Activated naive CD8-positive, alpha-beta T cell treated with anti-CD3 and anti-CD28 coated beads, Interleukin-2, amount 50 U/mL, for 24 hours (primary cell): ENCODE data around the gene IGF2R.
A peak's percentile ranks its signal among the peaks of the same experiment; 100 is the strongest.
"Not testable (repeated sequence)": the region's sequence is repeated elsewhere in the genome, so short reads cannot be mapped to it uniquely, and the experiment has no call there.

ENCODE experiments used
- ATAC-seq: fragments of 150-1000 bp; cut with Tn5 transposase; one replicate; pipeline ENCODE4 v1.10.0; 2021
- DNase-seq: peaks from one replicate; pipeline ENCODE4 v3.0.0; 2021
- H3K27ac Mint-ChIP-seq: one replicate; pipeline ENCODE4 v1.8.0; 2021; ENCODE audit warnings: mild to moderate bottlenecking, mixed read lengths
- H3K27me3 Mint-ChIP-seq: one replicate; pipeline ENCODE4 v1.8.0; 2021; ENCODE audit warnings: mixed read lengths
- H3K36me3 Mint-ChIP-seq: one replicate; pipeline ENCODE4 v1.8.0; 2021; ENCODE audit warnings: low read depth, mixed read lengths
- H3K4me1 Mint-ChIP-seq: one replicate; pipeline ENCODE4 v1.8.0; 2021; ENCODE audit warnings: mixed read lengths
- H3K4me3 Mint-ChIP-seq: one replicate; pipeline ENCODE4 v1.8.0; 2021; ENCODE audit warnings: mild to moderate bottlenecking, moderate library complexity, mixed read lengths
- H3K9me3 Mint-ChIP-seq: one replicate; pipeline ENCODE4 v1.8.0; 2021; ENCODE audit warnings: mixed read lengths

Gene IGF2R

DNA sequence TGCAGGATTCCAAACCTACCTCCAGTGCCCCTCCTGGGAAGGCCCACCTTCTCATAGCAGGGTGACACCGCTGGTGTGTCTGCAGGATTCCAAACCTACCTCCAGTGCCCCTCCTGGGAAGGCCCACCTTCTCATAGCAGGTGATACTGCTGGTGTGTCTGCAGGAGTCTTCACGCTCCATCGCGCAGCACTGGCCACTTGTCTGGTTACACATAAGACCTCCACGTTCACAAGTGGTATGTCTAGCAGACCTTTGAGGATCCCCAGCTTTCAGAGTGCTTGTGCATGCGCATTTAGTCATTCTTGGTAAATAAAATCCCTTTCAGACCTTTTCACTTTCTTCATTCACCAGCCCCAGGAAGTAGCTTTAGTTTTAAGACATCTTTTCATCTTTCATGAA, 123.3 kb downstream of the IGF2R start:
- not testable (repeated sequence) for H3K4me1 Mint-ChIP-seq, H3K9me3 Mint-ChIP-seq, H3K27me3 Mint-ChIP-seq, DNase-seq, H3K27ac Mint-ChIP-seq, ATAC-seq, H3K4me3 Mint-ChIP-seq
- peaks cover 69% of the 10 kb centered on the region for H3K36me3 Mint-ChIP-seq

GRCh38 chr6:160092602-160093001, 123.7 kb downstream of the IGF2R start:
- ATAC-seq: no peak
- no peaks in the 10 kb centered on the region for H3K27me3 Mint-ChIP-seq
- peaks cover 2% of the 10 kb centered on the region for H3K4me1 Mint-ChIP-seq
- H3K27ac Mint-ChIP-seq: no peak overlapping the region
- peaks cover 70% of the 10 kb centered on the region for H3K36me3 Mint-ChIP-seq
- no peak for DNase-seq
- H3K4me3 Mint-ChIP-seq: no peak overlapping the region
- no peaks in the 10 kb centered on the region for H3K9me3 Mint-ChIP-seq

- Mint-ChIP-seq H3K27ac (no peak overlapping the region), H3K4me1 (peaks cover 2% of the 10 kb centered on the region), H3K4me3 (no peak overlapping the region), H3K36me3 (peaks cover 70% of the 10 kb centered on the region), H3K27me3 (no peaks in the 10 kb centered on the region), H3K9me3 (no peaks in the 10 kb centered on the region)
- ATAC-seq: no peak
- DNase-seq: no peak
These were observed 124.2 kb downstream of the IGF2R start for GRCh38 chr6:160093061-160093460.

DNA sequence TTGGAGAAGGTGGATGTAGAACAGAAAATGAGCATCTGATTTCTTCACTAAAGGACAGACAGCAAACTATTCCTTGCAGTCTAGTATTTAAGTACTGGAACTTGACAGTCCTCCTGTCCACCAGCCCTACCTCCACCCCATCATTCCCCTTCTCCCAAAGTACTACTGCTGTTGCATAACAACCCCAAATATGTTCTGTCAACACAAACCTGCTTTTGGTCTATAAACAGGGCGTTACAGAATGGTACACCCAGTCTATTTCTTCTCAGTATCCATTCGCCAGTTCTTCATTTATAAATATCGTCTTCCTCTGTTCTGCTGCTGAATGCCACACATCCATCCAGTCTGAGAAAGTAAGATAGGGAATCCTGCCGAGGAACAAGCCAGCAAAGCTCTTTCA, 125.1 kb downstream of the IGF2R start:
- no peak for ATAC-seq
- H3K4me3 Mint-ChIP-seq: no peak overlapping the region
- no peak for DNase-seq
- no peak overlapping the region for H3K27ac Mint-ChIP-seq
- peaks cover 7% of the 10 kb centered on the region for H3K4me1 Mint-ChIP-seq
- H3K27me3 Mint-ChIP-seq: no peaks in the 10 kb centered on the region
- no peaks in the 10 kb centered on the region for H3K9me3 Mint-ChIP-seq
- peaks cover 68% of the 10 kb centered on the region for H3K36me3 Mint-ChIP-seq

- peaks cover 63% of the 10 kb centered on the region for H3K36me3 Mint-ChIP-seq
- peaks cover 17% of the 10 kb centered on the region for H3K4me1 Mint-ChIP-seq
- DNase-seq (no peak), ATAC-seq (no peak)
- no peak overlapping the region for H3K4me3 Mint-ChIP-seq
- no peak overlapping the region for H3K27ac Mint-ChIP-seq
- H3K9me3 Mint-ChIP-seq: no peaks in the 10 kb centered on the region
- no peaks in the 10 kb centered on the region for H3K27me3 Mint-ChIP-seq
These were observed 126.4 kb downstream of the IGF2R start for GRCh38 chr6:160095146-160095845.

GRCh38 chr6:160101277-160102205, 132.7 kb downstream of the IGF2R start:
- Mint-ChIP-seq H3K27ac (peak overlapping the region; percentile 79), H3K9me3 (no peaks in the 10 kb centered on the region), H3K36me3 (peaks cover 69% of the 10 kb centered on the region)

DNA sequence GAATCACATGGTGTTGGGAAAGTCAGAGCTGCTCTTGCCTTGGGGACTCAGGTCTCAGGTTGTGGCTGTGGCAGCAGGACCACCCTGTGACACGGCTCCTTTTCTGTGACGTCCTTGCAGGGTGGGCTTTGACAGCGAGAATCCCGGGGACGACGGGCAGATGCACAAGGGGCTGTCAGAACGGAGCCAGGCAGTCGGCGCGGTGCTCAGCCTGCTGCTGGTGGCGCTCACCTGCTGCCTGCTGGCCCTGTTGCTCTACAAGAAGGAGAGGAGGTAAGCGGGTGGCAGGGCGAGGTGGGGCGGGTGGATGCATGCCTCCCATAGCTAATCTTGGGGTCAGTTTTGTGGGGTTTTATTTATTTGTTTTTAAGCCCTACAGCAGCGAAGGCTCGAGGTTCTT, 133.5 kb downstream of the IGF2R start:
- Mint-ChIP-seq H3K27me3 (no peaks in the 10 kb centered on the region), H3K9me3 (no peaks in the 10 kb centered on the region), H3K36me3 (peaks cover 66% of the 10 kb centered on the region), H3K4me1 (peaks cover 28% of the 10 kb centered on the region), H3K27ac (peak overlapping the region; percentile 22), H3K4me3 (no peak overlapping the region)
- ATAC-seq (no peak), DNase-seq (no peak)

More at GRCh38 chr6:160101277-160102205, 132.7 kb downstream of the IGF2R start:
- no peaks in the 10 kb centered on the region for H3K27me3 Mint-ChIP-seq
- peak overlapping the region; percentile 17 for H3K4me3 Mint-ChIP-seq
- ATAC-seq (peak; percentile 18), DNase-seq (no peak)
- H3K4me1 Mint-ChIP-seq: peaks cover 28% of the 10 kb centered on the region

DNA sequence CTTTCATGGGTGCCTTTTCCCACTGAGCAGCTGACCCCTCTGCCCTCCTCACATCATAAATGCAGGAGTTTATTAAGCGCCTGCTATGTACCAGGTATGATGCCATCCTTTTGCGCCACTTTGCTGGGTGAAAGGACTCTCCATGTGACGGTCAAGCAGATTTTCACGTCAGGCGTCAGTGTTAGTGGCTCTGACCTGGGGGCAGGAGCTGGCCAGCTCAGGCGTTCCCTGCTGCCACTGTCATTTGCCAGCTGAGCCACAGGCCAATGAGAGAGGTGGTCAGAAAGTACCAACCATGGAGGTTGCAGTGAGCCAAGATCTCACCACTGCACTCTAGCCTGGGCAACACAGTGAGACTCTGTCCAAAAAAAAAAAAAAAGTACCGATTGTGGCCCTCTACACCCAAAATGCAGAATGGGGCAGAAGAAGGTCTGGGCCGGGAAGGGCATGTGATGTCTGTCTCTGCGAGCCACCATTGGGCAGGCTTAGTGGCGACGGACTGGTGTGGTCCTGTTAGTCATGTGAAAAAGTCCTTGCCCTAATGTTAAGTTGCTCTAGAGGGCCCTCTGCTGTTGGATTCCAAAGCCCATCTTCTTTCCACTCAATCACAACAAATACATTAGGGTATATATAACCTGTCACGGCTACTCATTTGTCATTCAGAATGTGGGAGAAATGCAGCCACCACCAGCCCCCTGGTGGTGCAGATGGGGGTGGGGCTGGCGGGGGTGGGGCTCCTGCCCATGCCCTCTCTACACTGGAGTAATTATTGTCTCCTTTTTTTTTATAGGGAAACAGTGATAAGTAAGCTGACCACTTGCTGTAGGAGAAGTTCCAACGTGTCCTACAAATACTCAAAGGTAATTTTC, 134.3 kb downstream of the IGF2R start:
- no peak for ATAC-seq
- no peak for DNase-seq
- H3K36me3 Mint-ChIP-seq: peaks cover 64% of the 10 kb centered on the region
- peaks cover 26% of the 10 kb centered on the region for H3K4me1 Mint-ChIP-seq
- no peaks in the 10 kb centered on the region for H3K27me3 Mint-ChIP-seq
- no peaks in the 10 kb centered on the region for H3K9me3 Mint-ChIP-seq
- no peak overlapping the region for H3K27ac Mint-ChIP-seq
- no peak overlapping the region for H3K4me3 Mint-ChIP-seq

DNA sequence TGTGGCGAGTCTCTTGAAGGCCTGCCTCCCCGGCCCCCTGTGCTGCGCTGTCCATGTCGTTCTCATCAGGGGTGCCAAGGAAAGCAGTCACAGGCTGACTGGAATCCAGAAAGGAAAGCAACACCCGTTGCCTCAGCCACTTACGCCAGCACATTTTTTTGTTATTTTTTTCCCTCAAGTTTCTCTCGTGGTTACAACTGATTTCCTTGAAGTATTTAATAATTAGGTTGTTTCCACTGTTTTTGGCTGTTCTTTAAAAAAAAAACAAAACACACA, 134.9 kb downstream of the IGF2R start:
- H3K27me3 Mint-ChIP-seq: no peaks in the 10 kb centered on the region
- no peak overlapping the region for H3K27ac Mint-ChIP-seq
- no peak for ATAC-seq
- DNase-seq: no peak
- peaks cover 61% of the 10 kb centered on the region for H3K36me3 Mint-ChIP-seq
- H3K4me1 Mint-ChIP-seq: peaks cover 24% of the 10 kb centered on the region
- no peaks in the 10 kb centered on the region for H3K9me3 Mint-ChIP-seq
- H3K4me3 Mint-ChIP-seq: no peak overlapping the region

- Mint-ChIP-seq H3K36me3 (peaks cover 56% of the 10 kb centered on the region), H3K4me3 (no peak overlapping the region), H3K27ac (no peak overlapping the region), H3K4me1 (peaks cover 13% of the 10 kb centered on the region), H3K27me3 (no peaks in the 10 kb centered on the region), H3K9me3 (no peaks in the 10 kb centered on the region)
- no peak for ATAC-seq
- DNase-seq: no peak
These were observed 136.1 kb downstream of the IGF2R start for GRCh38 chr6:160104821-160105517.

GRCh38 chr6:160106010-160106409, 137.1 kb downstream of the IGF2R start:
- H3K4me1 Mint-ChIP-seq: peaks cover 7% of the 10 kb centered on the region
- no peak for ATAC-seq
- no peak for DNase-seq
- H3K4me3 Mint-ChIP-seq: no peak overlapping the region
- no peaks in the 10 kb centered on the region for H3K27me3 Mint-ChIP-seq
- no peak overlapping the region for H3K27ac Mint-ChIP-seq
- H3K36me3 Mint-ChIP-seq: peaks cover 51% of the 10 kb centered on the region
- no peaks in the 10 kb centered on the region for H3K9me3 Mint-ChIP-seq

DNA sequence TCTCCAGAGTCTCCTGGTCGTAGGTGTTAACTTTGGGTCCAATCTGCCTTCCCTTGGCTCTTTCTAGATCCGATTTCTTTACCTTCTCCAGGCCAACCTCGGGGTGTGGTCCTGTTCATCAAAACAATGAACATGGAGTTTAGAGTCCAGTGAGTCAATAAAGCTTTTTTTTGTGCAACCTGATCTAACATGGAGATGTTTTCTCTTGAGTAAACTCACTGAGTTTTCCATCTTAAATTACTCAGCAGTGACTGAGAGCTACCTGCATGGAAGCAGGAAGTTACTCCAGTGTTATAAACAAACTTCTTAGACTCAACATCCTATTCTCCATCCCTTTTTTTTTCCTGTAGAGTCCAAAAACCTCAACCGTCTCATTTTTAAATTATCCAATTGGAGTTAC, 137.8 kb downstream of the IGF2R start:
- Mint-ChIP-seq H3K27me3 (no peaks in the 10 kb centered on the region), H3K9me3 (no peaks in the 10 kb centered on the region), H3K36me3 (peaks cover 44% of the 10 kb centered on the region), H3K4me1 (peaks cover under 1% of the 10 kb centered on the region), H3K27ac (peak overlapping the region; percentile 48), H3K4me3 (no peak overlapping the region)
- ATAC-seq: no peak
- DNase-seq: no peak

DNA sequence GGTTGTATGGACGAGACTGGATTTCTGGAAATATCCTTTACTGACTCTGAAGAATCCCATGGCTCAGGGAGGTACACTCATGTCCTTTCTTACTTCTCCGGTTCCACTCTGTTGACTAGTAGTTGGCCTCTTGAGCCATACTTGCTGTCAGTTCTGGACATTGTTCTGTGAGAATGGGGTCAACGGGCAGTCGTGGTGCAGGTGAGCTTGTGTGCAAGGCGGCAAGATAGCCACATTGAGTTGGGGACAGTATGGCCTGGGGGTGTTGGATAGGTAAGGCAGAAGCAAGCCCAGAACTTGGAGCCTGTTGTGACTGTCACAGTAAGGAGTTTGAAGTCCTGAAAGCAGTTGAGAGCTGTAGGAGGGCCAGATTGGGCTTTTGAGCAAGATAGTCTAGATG, 139.2 kb downstream of the IGF2R start:
- H3K36me3 Mint-ChIP-seq: peaks cover 36% of the 10 kb centered on the region
- H3K9me3 Mint-ChIP-seq: no peaks in the 10 kb centered on the region
- H3K27me3 Mint-ChIP-seq: no peaks in the 10 kb centered on the region
- H3K27ac Mint-ChIP-seq: no peak overlapping the region
- H3K4me1 Mint-ChIP-seq: no peaks in the 10 kb centered on the region
- DNase-seq (no peak), ATAC-seq (no peak)
- no peak overlapping the region for H3K4me3 Mint-ChIP-seq

- no peaks in the 10 kb centered on the region for H3K4me1 Mint-ChIP-seq
- H3K9me3 Mint-ChIP-seq: no peaks in the 10 kb centered on the region
- DNase-seq (no peak), ATAC-seq (no peak)
- no peak overlapping the region for H3K4me3 Mint-ChIP-seq
- H3K27me3 Mint-ChIP-seq: no peaks in the 10 kb centered on the region
- H3K36me3 Mint-ChIP-seq: peaks cover 17% of the 10 kb centered on the region
- H3K27ac Mint-ChIP-seq: no peak overlapping the region
These were observed 141.8 kb downstream of the IGF2R start for GRCh38 chr6:160110586-160111123.
